D721Med (cell line): ENCODE measurements around the gene MS4A3.

Source experiments
- DNase-seq: peaks from one replicate; pipeline ENCODE4 v3.0.0; 2011; ENCODE audit warnings: low spot score; ENCODE audit not compliant: insufficient read length
- FAIRE-seq: peaks from 2 replicates; lab custom pipeline; 2011; peaks lifted over from hg19 to GRCh38; lab: Jason Lieb, UNC
- TF ChIP-seq, protein P1 (sequence below): IDR thresholded peaks from 2 replicates; pipeline ENCODE4 v1.5.1; 2012; ENCODE audit warnings: mild to moderate bottlenecking, control low read depth; ENCODE audit not compliant: insufficient read depth; ENCODE audit errors: missing control alignments

MS4A3 gene

DNA sequence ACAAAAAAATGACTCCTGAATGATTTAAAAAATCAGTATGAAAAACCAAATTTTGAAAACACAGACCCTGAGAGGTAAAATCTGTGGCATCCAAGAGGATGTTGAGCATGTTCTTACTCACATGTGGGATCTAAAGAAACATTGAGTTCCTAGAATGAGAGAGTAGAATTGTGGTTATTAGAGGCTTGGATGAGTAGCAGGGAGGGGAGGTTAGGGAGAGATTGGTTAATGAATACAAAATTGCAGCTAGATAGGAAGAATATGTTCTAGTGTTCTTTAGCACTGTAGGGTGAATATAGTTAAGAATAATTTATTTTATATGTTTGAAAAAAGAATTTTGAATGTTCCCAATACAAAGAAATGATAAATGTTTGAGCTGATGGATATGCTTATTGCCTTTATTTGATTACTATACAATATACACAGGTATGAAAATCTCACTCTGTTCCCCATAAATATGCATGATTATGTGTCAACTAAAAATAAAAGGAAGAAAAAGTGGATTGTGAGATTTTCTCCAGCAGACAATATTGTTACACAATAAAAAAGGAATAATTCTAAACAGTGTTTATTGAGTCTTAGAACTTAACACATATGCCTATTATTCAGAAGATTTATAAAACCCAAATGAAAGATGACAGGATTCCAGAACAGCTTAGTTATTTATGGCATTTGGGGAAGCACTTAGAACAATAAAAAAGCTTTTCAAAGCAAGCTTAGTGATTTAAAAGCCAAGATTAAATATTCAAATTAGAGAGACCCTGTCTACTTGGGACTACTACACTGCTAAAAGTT is 60.7 kb downstream of the MS4A3 start:
- TF ChIP-seq, protein P1, sequence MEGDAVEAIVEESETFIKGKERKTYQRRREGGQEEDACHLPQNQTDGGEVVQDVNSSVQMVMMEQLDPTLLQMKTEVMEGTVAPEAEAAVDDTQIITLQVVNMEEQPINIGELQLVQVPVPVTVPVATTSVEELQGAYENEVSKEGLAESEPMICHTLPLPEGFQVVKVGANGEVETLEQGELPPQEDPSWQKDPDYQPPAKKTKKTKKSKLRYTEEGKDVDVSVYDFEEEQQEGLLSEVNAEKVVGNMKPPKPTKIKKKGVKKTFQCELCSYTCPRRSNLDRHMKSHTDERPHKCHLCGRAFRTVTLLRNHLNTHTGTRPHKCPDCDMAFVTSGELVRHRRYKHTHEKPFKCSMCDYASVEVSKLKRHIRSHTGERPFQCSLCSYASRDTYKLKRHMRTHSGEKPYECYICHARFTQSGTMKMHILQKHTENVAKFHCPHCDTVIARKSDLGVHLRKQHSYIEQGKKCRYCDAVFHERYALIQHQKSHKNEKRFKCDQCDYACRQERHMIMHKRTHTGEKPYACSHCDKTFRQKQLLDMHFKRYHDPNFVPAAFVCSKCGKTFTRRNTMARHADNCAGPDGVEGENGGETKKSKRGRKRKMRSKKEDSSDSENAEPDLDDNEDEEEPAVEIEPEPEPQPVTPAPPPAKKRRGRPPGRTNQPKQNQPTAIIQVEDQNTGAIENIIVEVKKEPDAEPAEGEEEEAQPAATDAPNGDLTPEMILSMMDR: no peak
- FAIRE-seq (no peak), DNase-seq (no peak)

DNA sequence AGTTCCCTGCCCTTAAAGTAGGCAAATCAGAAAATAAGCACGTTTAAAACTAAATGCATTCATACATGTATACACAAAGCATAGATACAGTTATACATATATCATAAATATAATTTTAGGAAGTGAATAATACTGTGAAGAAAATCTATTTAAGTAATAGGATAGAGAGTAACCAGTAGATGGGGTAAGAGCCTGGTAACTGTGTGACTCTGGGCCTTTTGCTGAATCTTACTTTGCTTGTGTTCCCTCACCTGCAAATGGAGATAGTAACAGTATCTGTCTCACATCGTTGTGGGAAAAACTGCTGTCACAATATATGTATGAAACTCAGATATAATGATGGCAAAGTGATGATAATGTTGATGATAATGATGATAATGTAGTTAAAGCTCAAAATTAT is 61.9 kb downstream of the MS4A3 start:
- no peak for FAIRE-seq
- TF ChIP-seq, protein P1: no peak
- DNase-seq: no peak

DNA sequence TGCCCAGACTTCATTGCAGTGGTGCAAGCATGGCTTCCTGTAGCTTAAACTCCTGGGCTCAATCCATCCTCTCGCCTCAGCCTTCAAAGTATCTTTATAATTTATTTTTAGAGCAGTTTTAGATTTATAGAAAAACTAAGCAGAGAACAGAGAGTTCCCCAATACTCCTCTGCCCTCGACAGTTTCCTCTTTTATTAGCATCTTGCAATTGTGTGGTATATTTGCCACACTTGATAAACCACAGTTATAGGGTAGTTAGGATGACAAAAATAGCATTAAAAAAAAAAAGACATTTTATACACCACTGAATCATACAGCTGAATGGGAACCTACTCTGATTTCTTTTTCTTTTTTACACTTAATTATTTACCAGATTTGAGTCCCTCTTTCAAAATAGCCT is 63.2 kb downstream of the MS4A3 start:
- DNase-seq: no peak
- no peak for FAIRE-seq
- TF ChIP-seq, protein P1: no peak
